NCI-H460 (cell line): ENCODE data around the gene ARL5A. TPM values are rescaled to one million over a fixed set of nuclear protein-coding genes. Genes with fewer than 3 reads are reported as not detected.

Experiments
- DNase-seq: peaks from one replicate; pipeline ENCODE4 v3.0.0-alpha.2; 2016; ENCODE audit warnings: low read depth; ENCODE audit errors: extremely low read depth
- total RNA-seq: library from RNA; depleted of rRNA; stranded (reverse); fragments of >200 nt; shearing (Covaris generic); gene quantifications from 2 replicates; pipeline ENCODE4 v1.2.3, GENCODE V29; 2014

Gene ARL5A
- total RNA-seq, 1 experiment from 2014 or later = 78.8 TPM

- no peak for DNase-seq
Measured at GRCh38 chr2:151841047-151841424, 12.8 kb upstream of the ARL5A start.

DNA sequence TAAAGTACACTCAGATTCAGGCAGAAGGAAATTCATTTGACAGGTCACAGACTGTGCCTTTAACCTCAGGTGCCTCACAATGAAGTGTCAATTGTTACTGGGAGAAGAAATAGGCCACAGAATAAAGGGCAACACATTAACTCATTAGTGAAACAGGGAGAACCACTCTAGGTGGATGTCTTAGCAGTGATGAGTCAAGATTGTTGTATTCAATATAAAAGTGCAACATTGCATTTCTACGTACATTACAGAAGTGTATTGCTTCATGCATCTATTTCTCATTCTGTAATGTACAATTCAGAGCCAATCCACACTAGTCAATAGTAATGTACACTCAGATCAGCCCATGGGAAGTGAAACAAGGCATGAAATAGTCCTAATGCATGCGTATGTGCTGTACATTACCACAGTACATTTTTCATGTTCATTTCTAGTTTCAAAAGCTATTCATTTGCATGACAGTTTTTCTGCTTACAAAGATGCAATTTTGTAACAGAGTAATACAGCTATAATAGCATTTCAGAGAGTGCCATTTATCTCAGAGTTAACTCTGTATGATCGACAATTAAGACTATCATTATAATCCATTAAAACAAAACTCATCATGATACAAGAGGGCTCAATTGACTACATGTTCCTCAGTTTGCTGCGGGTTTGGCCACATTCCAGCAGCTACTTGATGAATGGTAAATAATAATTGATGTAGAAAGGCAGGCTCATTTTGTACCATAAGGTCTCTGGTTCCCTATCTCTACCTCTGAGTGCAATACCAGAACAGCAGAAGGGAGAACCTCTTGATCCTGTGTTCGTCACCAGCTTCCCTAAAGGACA, 12.2 kb upstream of the ARL5A start:
- no peak for DNase-seq

DNA sequence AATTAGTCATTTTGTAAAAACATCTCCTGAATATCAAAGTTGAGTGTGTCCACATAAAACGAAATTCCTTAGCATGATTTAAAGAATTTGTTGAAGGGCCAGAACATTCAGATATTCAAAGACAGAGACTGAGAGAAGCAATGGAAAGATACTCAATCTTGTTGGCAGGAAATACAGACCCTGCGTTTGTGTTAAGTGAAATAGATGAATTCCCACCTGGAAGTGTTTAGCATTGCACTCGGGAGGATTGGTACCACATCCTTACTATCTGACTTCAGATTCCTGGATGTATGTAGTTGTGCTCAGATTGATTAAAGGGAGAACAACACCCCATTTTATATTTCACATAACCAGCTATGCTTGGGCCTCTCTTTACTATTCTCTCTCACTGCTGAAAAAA, 9.7 kb upstream of the ARL5A start:
- DNase-seq = no peak

GRCh38 chr2:151833984-151834383, 5.8 kb upstream of the ARL5A start:
- no peak for DNase-seq

GRCh38 chr2:151830961-151831360, 2.7 kb upstream of the ARL5A start:
- DNase-seq = no peak

GRCh38 chr2:151828890-151829324, 686 bp upstream of the ARL5A start:
- DNase-seq = no peak

GRCh38 chr2:151827564-151828142, 568 bp downstream of the ARL5A start:
- DNase-seq = no peak

GRCh38 chr2:151826737-151827157, 1.5 kb downstream of the ARL5A start:
- no peak for DNase-seq

GRCh38 chr2:151824886-151825285, 3.3 kb downstream of the ARL5A start:
- no peak for DNase-seq

DNA sequence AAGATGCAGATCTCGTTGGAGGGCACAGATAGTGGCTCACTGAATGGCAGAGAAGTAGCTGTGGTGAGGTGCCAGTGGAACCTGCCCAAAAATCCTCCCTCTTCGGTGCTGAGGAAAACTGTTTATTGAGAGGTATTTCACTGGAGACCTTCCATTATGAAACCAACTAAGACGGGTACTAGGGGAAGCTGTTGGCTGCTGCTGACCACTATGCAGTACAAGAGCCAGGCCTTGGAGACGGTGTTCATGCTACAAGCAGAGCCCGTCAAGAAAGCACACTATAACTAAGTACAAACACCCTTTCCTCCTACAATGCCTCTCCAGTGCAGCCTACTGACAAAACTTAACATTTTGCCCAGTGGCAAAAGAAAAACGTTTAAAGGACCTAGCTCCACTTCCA, 4.6 kb downstream of the ARL5A start:
- DNase-seq = no peak

DNA sequence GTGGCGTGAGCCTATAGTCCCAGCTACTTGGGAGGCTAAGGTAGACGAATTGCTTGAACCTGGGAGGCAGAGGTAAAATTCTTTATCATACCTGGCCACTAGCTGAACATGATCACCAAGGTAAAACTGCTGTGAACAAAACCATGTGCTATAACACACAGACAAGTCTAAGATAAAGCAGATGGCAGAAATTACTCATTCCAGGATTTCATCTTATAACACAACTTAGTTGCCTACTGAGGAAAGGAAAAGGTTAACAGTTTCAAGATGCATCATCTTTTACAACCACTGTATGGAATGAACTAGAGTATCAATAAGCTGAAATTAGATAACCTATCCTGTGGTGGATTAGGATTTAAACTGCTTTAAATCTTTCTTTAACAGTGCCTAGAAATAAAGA, 8.3 kb downstream of the ARL5A start:
- no peak for DNase-seq

GRCh38 chr2:151817929-151818328, 10.3 kb downstream of the ARL5A start:
- no peak for DNase-seq

DNA sequence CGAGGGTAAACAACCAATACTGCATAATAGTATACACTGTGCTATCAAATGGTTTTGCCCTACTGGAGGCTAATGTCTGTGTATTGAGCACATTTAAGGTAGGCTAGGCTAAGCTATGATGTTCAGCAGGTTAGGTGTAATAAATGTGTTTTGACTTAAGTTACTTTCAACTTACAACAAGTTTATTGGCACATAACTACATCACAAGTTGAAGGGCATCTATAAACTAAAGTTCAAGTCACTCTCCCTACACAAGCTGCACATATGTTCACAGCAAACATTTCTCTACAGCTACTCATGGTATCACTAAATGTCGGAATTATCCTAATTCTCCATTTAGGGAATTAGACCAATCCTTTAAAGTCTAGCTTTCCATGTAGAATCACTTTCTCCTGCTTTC, 11.4 kb downstream of the ARL5A start:
- DNase-seq = no peak

GRCh38 chr2:151815821-151816489, 12.3 kb downstream of the ARL5A start:
- DNase-seq = no peak

DNA sequence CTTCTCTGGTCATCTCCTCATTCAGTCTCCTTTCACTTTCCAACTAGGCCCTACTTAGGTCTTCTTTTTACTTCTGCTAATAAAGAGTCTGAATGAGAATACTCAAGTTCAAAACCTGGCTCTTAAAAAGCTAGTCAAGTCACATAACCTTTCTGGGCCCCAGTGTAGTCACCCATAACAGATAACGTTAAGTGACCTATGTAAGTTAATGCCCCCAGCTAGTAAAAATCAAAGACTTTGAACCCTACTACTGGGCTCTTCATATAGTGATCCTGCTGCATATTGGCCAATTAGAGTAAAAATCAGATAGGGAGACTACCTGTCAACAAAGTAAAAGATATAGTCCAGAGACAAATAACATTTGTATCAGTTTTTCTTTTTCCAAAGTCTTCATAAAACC, 17.7 kb downstream of the ARL5A start:
- no peak for DNase-seq

DNA sequence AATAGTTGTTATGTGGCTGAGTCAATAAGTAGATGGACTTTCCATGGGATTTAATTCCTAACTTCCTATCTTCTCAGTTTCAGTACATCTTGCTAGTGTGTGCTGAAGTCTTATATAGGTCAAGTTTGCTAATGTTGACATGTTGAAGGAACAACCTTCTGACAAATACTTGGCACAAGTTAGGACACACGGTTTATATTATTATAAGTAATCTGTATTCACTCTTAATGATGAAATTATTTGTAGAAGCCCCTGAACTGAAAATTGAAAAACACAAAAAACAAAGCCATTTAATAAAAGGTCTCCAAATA, 19.2 kb downstream of the ARL5A start:
- DNase-seq = no peak

DNA sequence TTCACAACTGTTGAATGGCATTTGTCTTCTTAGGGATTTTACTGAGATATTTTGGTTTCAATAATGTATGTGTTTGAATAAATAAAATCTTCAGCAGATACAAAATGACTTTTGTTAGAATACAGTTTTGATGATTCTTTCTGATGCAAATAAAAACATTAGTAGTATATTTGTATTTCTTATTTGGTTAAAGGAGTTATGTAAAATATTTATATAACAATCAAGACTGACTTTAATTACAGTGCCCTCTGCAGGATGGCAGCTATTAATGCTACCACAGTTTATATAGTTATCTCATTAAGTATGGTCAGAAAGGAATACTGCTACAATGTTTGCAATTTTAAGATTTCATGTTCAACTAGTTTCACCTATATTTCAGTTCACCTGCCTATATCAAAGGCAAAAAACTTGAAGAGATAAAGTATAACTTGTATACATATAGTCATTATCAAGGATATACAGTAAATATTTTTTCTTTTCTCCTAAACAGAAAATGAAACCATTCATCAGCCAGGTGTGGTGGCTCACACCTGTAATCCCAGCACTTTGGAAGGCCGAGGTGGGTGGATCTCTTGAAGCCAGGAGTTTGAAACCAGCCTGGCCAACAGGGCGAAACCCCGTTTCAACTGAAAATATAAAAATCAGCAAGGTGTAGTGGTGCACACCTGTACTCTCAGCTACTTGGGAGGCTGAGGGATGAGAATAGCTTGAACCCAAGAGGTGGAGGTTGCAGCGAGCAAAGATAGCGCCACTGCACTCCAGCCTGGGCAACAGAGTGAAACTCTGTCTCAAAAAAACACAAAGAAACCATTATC, 19.8 kb downstream of the ARL5A start:
- DNase-seq = no peak

DNA sequence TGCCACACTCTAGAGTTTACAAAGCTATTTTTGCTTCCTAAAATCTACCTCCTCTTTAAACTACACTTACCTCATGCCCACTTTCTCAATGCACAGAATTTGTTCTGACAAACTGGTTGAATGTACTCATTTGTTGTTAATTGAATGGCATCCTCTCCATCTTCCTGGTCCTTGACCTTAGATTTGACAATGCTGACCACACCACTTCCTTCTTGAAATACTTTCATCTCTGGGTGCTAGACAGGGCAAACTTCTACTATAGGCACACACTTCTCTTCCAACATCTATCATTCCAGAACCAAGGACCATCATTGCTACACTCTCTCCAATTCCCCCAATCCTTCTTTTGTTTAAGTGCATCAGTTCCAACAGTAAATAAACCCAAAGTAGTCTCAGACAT, 22.3 kb downstream of the ARL5A start:
- no peak for DNase-seq

GRCh38 chr2:151805343-151805742, 22.9 kb downstream of the ARL5A start:
- DNase-seq = no peak

GRCh38 chr2:151803811-151804210, 24.4 kb downstream of the ARL5A start:
- no peak for DNase-seq

DNA sequence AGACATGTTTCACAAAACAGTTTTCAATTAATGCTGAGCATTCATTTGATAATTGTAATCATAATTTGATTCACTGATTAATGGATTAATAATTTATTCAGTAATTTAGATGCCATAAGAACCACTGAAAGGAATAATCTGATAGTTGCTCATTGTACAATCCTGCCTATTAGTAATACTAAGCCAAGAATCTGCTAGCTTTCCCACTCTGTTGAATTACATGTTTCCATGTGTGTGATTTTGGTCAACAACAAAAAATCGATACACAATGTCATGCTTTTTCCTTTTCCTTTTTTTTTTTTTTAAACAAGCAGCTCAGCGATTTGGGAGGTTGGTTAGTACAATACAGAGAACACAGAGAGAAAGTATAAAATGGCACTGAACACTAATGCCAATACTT, 25.9 kb downstream of the ARL5A start:
- DNase-seq = no peak
